DND-41 (cell line): Measurements from ENCODE around the gene TOLLIP.

Experiments used
- ATAC-seq: fragments of 200-7000 bp; cut with Tn5 transposase; 3 replicates; pipeline ENCODE4 v1.9.1; 2021; ENCODE audit warnings: low read depth; ENCODE audit not compliant: insufficient read depth
- DNase-seq: peaks from one replicate; pipeline ENCODE4 v3.0.0-alpha.2; 2020
- H2AFZ ChIP-seq: 2 replicates; pipeline ENCODE4 v1.6.0; 2012; ENCODE audit warnings: low read depth, low read length
- H3K27ac ChIP-seq: 2 replicates; pipeline ENCODE4 v1.5.1; 2012; ENCODE audit warnings: low read length, inconsistent platforms
- H3K27me3 ChIP-seq: fragments of 200-600 bp; sonication (generic); 2 replicates; pipeline ENCODE4 v1.6.0; 2012; ENCODE audit warnings: low read length, mild to moderate bottlenecking, inconsistent platforms; ENCODE audit not compliant: insufficient read depth, poor library complexity
- H3K36me3 ChIP-seq: 2 replicates; pipeline ENCODE4 v1.5.1; 2012; ENCODE audit warnings: low read length, inconsistent platforms; ENCODE audit not compliant: insufficient read depth
- H3K4me1 ChIP-seq: 2 replicates; pipeline ENCODE4 v1.5.1; 2012; ENCODE audit warnings: mild to moderate bottlenecking, low read length; ENCODE audit not compliant: insufficient read depth
- H3K4me2 ChIP-seq: 2 replicates; pipeline ENCODE4 v1.6.0; 2012; ENCODE audit warnings: mild to moderate bottlenecking, moderate library complexity, low read length, inconsistent platforms; ENCODE audit not compliant: insufficient read depth
- H3K4me3 ChIP-seq, 2 experiments: fragments of 200-600 bp in 1 of 2; shearing (Covaris generic) in 1 of 2; 2 replicates each; pipeline ENCODE4 v1.5.1; 2012 to 2016; ENCODE audit warnings: inconsistent platforms in 2 of 2, low read length in 2 of 2, mild to moderate bottlenecking in 2 of 2, low read depth in 1 of 2, moderate library complexity in 1 of 2
- H3K79me2 ChIP-seq: 2 replicates; pipeline ENCODE4 v1.6.0; 2012; ENCODE audit warnings: low read length, inconsistent platforms; ENCODE audit not compliant: insufficient read depth
- H3K9ac ChIP-seq: 2 replicates; pipeline ENCODE4 v1.6.0; 2012; ENCODE audit warnings: low read depth, mild to moderate bottlenecking, inconsistent platforms, low read length, moderate library complexity
- H3K9me3 ChIP-seq: 2 replicates; pipeline ENCODE4 v1.5.1; 2012; ENCODE audit warnings: low read length, moderate library complexity, mild to moderate bottlenecking, inconsistent platforms; ENCODE audit not compliant: insufficient read depth, severe bottlenecking
- H4K20me1 ChIP-seq: 2 replicates; pipeline ENCODE4 v1.6.0; 2012; ENCODE audit warnings: low read length; ENCODE audit not compliant: insufficient read depth
- EZH2 ChIP-seq: IDR thresholded peaks from 3 replicates; pipeline ENCODE4 v1.6.1; 2012; ENCODE audit warnings: borderline replicate concordance, low read depth, mild to moderate bottlenecking, moderate library complexity, low read length, inconsistent platforms; ENCODE audit not compliant: severe bottlenecking
- TF ChIP-seq, protein P1 (sequence below): IDR thresholded peaks from 2 replicates; pipeline ENCODE4 v1.5.1; 2012; ENCODE audit warnings: borderline replicate concordance, low read length, moderate library complexity, mild to moderate bottlenecking; ENCODE audit not compliant: poor library complexity, severe bottlenecking; ENCODE audit errors: extremely low read depth

TOLLIP gene

DNA sequence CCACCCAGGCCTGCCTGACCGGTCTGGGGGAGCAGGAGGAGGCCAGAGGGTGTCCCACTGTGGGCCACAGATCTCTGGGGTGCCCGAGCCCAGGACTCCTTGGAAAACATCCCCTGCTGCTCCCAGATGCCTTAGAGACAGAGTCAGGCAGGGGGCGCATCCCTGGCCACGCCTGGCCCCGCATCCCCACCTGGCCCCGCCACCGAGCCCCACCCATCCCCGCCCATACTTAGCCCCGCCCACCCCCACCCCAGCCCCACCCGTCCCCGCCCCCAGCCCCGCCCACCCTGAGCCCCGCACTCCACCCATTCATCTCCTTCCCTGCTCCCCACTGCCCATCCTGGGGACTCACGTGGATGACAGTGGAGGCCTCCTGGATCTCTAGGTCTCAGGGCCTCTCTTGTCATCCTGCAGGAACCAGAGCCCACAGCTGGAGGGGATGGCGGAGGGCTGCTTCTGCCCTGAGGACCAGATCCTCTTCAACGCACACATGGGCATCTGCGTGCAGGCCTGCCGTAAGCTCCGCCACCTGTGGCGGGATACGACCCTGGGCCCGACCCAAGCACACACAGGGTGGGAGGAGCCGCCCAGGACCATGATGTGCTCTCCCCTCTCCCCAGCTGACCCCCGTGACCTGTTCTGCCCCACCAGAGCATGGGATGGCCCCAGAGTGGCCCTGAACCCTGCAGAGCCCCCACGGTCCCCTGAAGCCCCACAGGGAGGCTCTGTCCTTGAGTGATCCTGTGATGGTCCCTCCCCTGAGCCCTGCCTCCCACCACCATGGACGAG, 53.0 kb downstream of the TOLLIP start:
- Histone ChIP-seq H3K36me3 (no peaks in the 10 kb centered on the region), H3K4me2 (no peak overlapping the region), H4K20me1 (no peaks in the 10 kb centered on the region), H3K4me1 (peaks cover 2% of the 10 kb centered on the region; the same call in 1 of the 2 replicates), H3K27ac (no peak overlapping the region), H3K9me3 (peaks cover 4% of the 10 kb centered on the region), H3K27me3 (no peaks in the 10 kb centered on the region), H3K4me3 (no peak overlapping the region), H2AFZ (no peak overlapping the region), H3K9ac (no peak overlapping the region), H3K79me2 (no peaks in the 10 kb centered on the region)
- DNase-seq (no peak), ATAC-seq (no peak)
- TF ChIP-seq EZH2, result no peak
- TF ChIP-seq, protein P1, sequence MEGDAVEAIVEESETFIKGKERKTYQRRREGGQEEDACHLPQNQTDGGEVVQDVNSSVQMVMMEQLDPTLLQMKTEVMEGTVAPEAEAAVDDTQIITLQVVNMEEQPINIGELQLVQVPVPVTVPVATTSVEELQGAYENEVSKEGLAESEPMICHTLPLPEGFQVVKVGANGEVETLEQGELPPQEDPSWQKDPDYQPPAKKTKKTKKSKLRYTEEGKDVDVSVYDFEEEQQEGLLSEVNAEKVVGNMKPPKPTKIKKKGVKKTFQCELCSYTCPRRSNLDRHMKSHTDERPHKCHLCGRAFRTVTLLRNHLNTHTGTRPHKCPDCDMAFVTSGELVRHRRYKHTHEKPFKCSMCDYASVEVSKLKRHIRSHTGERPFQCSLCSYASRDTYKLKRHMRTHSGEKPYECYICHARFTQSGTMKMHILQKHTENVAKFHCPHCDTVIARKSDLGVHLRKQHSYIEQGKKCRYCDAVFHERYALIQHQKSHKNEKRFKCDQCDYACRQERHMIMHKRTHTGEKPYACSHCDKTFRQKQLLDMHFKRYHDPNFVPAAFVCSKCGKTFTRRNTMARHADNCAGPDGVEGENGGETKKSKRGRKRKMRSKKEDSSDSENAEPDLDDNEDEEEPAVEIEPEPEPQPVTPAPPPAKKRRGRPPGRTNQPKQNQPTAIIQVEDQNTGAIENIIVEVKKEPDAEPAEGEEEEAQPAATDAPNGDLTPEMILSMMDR, result no peak

DNA sequence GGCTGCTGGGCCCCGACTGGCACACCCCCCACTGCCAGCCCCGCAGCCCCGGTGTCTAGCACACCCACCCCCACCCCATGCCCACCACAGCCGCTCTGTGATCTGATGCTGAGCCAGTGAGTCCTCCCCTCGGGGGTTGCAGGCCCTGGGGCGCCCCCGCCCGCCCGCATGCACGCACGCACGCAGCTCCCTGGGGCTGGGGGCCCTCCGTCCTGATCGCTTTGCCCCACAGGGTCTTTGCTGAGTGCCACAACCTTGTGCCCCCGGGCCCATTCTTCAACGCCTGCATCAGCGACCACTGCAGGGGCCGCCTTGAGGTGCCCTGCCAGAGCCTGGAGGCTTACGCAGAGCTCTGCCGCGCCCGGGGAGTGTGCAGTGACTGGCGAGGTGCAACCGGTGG, 54.3 kb downstream of the TOLLIP start:
- no peak for DNase-seq
- Histone ChIP-seq H3K27me3 (no peaks in the 10 kb centered on the region), H3K9me3 (peaks cover 14% of the 10 kb centered on the region), H3K4me1 (no peaks in the 10 kb centered on the region), H3K36me3 (no peaks in the 10 kb centered on the region), H3K27ac (no peak overlapping the region), H2AFZ (no peak overlapping the region), H3K4me3 (no peak overlapping the region), H4K20me1 (no peaks in the 10 kb centered on the region), H3K79me2 (no peaks in the 10 kb centered on the region), H3K4me2 (no peak overlapping the region), H3K9ac (no peak overlapping the region)
- no peak for ATAC-seq
- no peak for TF ChIP-seq EZH2
- TF ChIP-seq, protein P1, result no peak

DNA sequence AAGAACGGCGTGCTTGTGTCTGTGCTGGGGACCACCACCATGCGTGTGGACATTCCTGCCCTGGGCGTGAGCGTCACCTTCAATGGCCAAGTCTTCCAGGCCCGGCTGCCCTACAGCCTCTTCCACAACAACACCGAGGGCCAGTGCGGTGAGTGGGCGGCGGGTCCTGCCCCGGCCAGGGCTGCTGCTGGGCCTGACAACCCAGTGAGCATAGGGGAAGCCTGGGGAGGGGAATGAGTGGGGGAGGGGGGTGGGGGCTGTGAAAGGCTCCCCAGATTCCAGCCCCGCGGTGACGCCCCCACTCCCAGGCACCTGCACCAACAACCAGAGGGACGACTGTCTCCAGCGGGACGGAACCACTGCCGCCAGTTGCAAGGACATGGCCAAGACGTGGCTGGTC, 54.7 kb downstream of the TOLLIP start:
- DNase-seq, result no peak
- Histone ChIP-seq H3K4me1 (no peaks in the 10 kb centered on the region), H3K27ac (no peak overlapping the region), H3K4me2 (no peak overlapping the region), H3K4me3 (no peak overlapping the region), H4K20me1 (no peaks in the 10 kb centered on the region), H3K9me3 (peaks cover 14% of the 10 kb centered on the region), H3K36me3 (no peaks in the 10 kb centered on the region), H3K79me2 (no peaks in the 10 kb centered on the region), H3K9ac (no peak overlapping the region), H3K27me3 (no peaks in the 10 kb centered on the region), H2AFZ (no peak overlapping the region)
- TF ChIP-seq EZH2, result no peak
- TF ChIP-seq, protein P1, result no peak
- ATAC-seq, result no peak
